T-helper 1 cell treated with Interleukin-12 subunit alpha and Interleukin-12 subunit beta and Interleukin-4 antibody, amounts not matched to agents 30 μg/mL and 1 μg/mL, for 36 hours (primary cell): ENCODE measurements around the gene ANKS1A.
"Not testable (repeated sequence)": the region's sequence is repeated elsewhere in the genome, so short reads cannot be mapped to it uniquely, and the experiment has no call there.

Experiments used
- H3K27ac Mint-ChIP-seq: one replicate; pipeline ENCODE4 v1.8.0; 2021; ENCODE audit warnings: mild to moderate bottlenecking, mixed read lengths
- H3K27me3 Mint-ChIP-seq: one replicate; pipeline ENCODE4 v1.8.0; 2021; ENCODE audit warnings: low read depth, mixed read lengths
- H3K36me3 Mint-ChIP-seq: one replicate; pipeline ENCODE4 v1.8.0; 2021; ENCODE audit warnings: low read depth, mixed read lengths
- H3K4me1 Mint-ChIP-seq: one replicate; pipeline ENCODE4 v1.8.0; 2021; ENCODE audit warnings: low read depth, mixed read lengths
- H3K4me3 Mint-ChIP-seq: one replicate; pipeline ENCODE4 v1.8.0; 2021; ENCODE audit warnings: mild to moderate bottlenecking, moderate library complexity, mixed read lengths
- H3K9me3 Mint-ChIP-seq: one replicate; pipeline ENCODE4 v1.8.0; 2021; ENCODE audit warnings: mixed read lengths

The ANKS1A gene

DNA sequence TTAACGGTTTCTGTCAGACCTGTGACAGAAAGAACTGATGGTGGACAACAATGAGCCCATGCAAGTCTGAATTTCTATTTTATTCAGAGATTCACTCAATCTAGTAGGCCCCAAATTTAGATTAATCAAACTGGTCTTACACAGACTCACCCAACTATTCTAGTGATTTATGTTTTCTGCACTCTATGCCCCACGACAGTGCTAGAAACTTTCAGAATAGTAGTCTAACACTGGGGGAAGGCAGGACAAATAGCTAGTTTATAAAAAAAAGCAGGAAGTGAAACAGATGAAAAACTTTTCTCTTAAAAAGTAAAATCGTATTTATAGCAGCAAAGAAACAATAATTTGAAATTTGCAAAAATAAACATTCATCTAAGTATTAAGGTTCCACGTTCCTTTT is 247.1 kb downstream of the ANKS1A start:
- Mint-ChIP-seq H3K27me3 (peaks cover 36% of the 10 kb centered on the region), H3K9me3 (no peaks in the 10 kb centered on the region), H3K36me3 (no peaks in the 10 kb centered on the region), H3K4me1 (peaks cover 10% of the 10 kb centered on the region), H3K4me3 (no peak overlapping the region), H3K27ac (no peak overlapping the region)

- not testable (repeated sequence) for H3K4me3 Mint-ChIP-seq, H3K36me3 Mint-ChIP-seq, H3K27ac Mint-ChIP-seq, H3K9me3 Mint-ChIP-seq
- Mint-ChIP-seq H3K4me1 (peaks cover 17% of the 10 kb centered on the region), H3K27me3 (peaks cover 33% of the 10 kb centered on the region)
Measured at GRCh38 chr6:35138191-35138590, 249.1 kb downstream of the ANKS1A start.

GRCh38 chr6:35139470-35139869 is 250.4 kb downstream of the ANKS1A start:
- Mint-ChIP-seq H3K27ac (no peak overlapping the region), H3K36me3 (no peaks in the 10 kb centered on the region), H3K4me1 (peaks cover 21% of the 10 kb centered on the region), H3K9me3 (no peaks in the 10 kb centered on the region), H3K4me3 (no peak overlapping the region), H3K27me3 (peaks cover 33% of the 10 kb centered on the region)

- peaks cover 21% of the 10 kb centered on the region for H3K4me1 Mint-ChIP-seq
- H3K4me3 Mint-ChIP-seq, result peak overlapping the region; percentile 29
- H3K9me3 Mint-ChIP-seq, result no peaks in the 10 kb centered on the region
- peaks cover 33% of the 10 kb centered on the region for H3K27me3 Mint-ChIP-seq
- no peaks in the 10 kb centered on the region for H3K36me3 Mint-ChIP-seq
- H3K27ac Mint-ChIP-seq, result no peak overlapping the region
Measured at GRCh38 chr6:35139924-35140638, 251.0 kb downstream of the ANKS1A start.

- H3K4me3 Mint-ChIP-seq, result peak overlapping the region; percentile 23
- no peaks in the 10 kb centered on the region for H3K36me3 Mint-ChIP-seq
- H3K27ac Mint-ChIP-seq, result no peak overlapping the region
- peaks cover 33% of the 10 kb centered on the region for H3K27me3 Mint-ChIP-seq
- no peaks in the 10 kb centered on the region for H3K9me3 Mint-ChIP-seq
- peaks cover 21% of the 10 kb centered on the region for H3K4me1 Mint-ChIP-seq
Measured at GRCh38 chr6:35140639-35141006, 251.6 kb downstream of the ANKS1A start.
